HEK293 (cell line): ENCODE measurements around the gene RYR2.

ENCODE experiments used
- CTCF ChIP-seq: fragments of 450-650 bp; formaldehyde crosslinking; IDR thresholded peaks from 2 replicates; pipeline ENCODE4 v1.5.1; 2016; ENCODE audit warnings: missing biosample characterization, missing genetic modification characterization
- ELK4 ChIP-seq: IDR thresholded peaks from 2 replicates; pipeline ENCODE4 v1.6.1; 2011; ENCODE audit warnings: mild to moderate bottlenecking, low read depth, low read length, borderline replicate concordance
- FEZF1 ChIP-seq: fragments of 450-650 bp; formaldehyde crosslinking; IDR thresholded peaks from 2 replicates; pipeline ENCODE4 v1.5.1; 2016; ENCODE audit warnings: missing biosample characterization, missing genetic modification characterization
- HOXA7 ChIP-seq: sonication (generic); formaldehyde crosslinking; IDR thresholded peaks from 2 replicates; pipeline ENCODE4 v1.8.1; 2022; ENCODE audit warnings: missing genetic modification reagents, borderline replicate concordance
- YY1 ChIP-seq: fragments of 450-650 bp; formaldehyde crosslinking; IDR thresholded peaks from 2 replicates; pipeline ENCODE4 v1.5.1; 2018; ENCODE audit warnings: missing biosample characterization, missing genetic modification characterization
- ZBTB10 ChIP-seq: fragments of 450-650 bp; formaldehyde crosslinking; IDR thresholded peaks from 2 replicates; pipeline ENCODE4 v1.5.1; 2016; ENCODE audit warnings: missing biosample characterization, missing genetic modification characterization
- ZBTB7A ChIP-seq: fragments of 450-650 bp; formaldehyde crosslinking; IDR thresholded peaks from 2 replicates; pipeline ENCODE4 v1.5.1; 2016; ENCODE audit warnings: low read depth, missing biosample characterization, missing genetic modification characterization
- ZNF114 ChIP-seq: fragments of 450-650 bp; formaldehyde crosslinking; IDR thresholded peaks from 2 replicates; pipeline ENCODE4 v1.5.0; 2017; ENCODE audit warnings: missing biosample characterization, missing genetic modification characterization
- ZNF132 ChIP-seq: fragments of 450-650 bp; formaldehyde crosslinking; IDR thresholded peaks from 2 replicates; pipeline ENCODE4 v1.5.1; 2017; ENCODE audit warnings: missing biosample characterization, missing genetic modification characterization, borderline replicate concordance
- ZNF184 ChIP-seq: fragments of 450-650 bp; IDR thresholded peaks from 2 replicates; pipeline ENCODE4 v1.5.1; 2018; ENCODE audit warnings: missing biosample characterization, mild to moderate bottlenecking, missing genetic modification characterization
- ZNF274 ChIP-seq, 2 experiments: fragments of 200-500 bp in 1 of 2; fragments of 450-650 bp in 1 of 2; sonication (Bioruptor generic) in 1 of 2; formaldehyde crosslinking in 1 of 2; IDR thresholded peaks; 2 replicates each; pipeline versions ENCODE4 v1.5.1 to v1.6.1; 2014 to 2016; ENCODE audit warnings: borderline replicate concordance in 1 of 2, inconsistent platforms in 1 of 2, low read length in 1 of 2, missing biosample characterization in 1 of 2, missing genetic modification characterization in 1 of 2
- TF ChIP-seq, protein P1 (sequence below): fragments of 450-650 bp; formaldehyde crosslinking; IDR thresholded peaks from 2 replicates; pipeline ENCODE4 v1.5.1; 2016; ENCODE audit warnings: missing biosample characterization, missing genetic modification characterization
- TF ChIP-seq, protein P2 (sequence below): fragments of 450-650 bp; formaldehyde crosslinking; IDR thresholded peaks from 2 replicates; pipeline ENCODE4 v1.5.1; 2016; ENCODE audit warnings: missing biosample characterization, missing genetic modification characterization

GRCh38 chr1:237851210-237851845, 809.3 kb downstream of the RYR2 start:
- TF ChIP-seq CTCF (tag by site-specific recombination) (peak; percentile 30; the same call in 1 of the 2 replicates), ZNF274 (IDR thresholded peaks at IDR 0.05; ENCODE audit: low read length) (no peak), ZNF274 (tag by site-specific recombination; IDR thresholded peaks at IDR 0.05; ENCODE audit: borderline replicate concordance) (no peak), YY1 (no peak), ZBTB7A (no peak), ZNF184 (no peak), FEZF1 (tag by site-specific recombination) (no peak), HOXA7 (no peak), ZBTB10 (tag by site-specific recombination) (no peak), ZNF114 (no peak), ZNF132 (tag by site-specific recombination) (no peak), ELK4 (no peak)
- TF ChIP-seq, protein P1, sequence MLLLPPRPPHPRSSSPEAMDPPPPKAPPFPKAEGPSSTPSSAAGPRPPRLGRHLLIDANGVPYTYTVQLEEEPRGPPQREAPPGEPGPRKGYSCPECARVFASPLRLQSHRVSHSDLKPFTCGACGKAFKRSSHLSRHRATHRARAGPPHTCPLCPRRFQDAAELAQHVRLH, result no peak
- TF ChIP-seq, protein P2, sequence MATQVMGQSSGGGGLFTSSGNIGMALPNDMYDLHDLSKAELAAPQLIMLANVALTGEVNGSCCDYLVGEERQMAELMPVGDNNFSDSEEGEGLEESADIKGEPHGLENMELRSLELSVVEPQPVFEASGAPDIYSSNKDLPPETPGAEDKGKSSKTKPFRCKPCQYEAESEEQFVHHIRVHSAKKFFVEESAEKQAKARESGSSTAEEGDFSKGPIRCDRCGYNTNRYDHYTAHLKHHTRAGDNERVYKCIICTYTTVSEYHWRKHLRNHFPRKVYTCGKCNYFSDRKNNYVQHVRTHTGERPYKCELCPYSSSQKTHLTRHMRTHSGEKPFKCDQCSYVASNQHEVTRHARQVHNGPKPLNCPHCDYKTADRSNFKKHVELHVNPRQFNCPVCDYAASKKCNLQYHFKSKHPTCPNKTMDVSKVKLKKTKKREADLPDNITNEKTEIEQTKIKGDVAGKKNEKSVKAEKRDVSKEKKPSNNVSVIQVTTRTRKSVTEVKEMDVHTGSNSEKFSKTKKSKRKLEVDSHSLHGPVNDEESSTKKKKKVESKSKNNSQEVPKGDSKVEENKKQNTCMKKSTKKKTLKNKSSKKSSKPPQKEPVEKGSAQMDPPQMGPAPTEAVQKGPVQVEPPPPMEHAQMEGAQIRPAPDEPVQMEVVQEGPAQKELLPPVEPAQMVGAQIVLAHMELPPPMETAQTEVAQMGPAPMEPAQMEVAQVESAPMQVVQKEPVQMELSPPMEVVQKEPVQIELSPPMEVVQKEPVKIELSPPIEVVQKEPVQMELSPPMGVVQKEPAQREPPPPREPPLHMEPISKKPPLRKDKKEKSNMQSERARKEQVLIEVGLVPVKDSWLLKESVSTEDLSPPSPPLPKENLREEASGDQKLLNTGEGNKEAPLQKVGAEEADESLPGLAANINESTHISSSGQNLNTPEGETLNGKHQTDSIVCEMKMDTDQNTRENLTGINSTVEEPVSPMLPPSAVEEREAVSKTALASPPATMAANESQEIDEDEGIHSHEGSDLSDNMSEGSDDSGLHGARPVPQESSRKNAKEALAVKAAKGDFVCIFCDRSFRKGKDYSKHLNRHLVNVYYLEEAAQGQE, result no peak
